Measurements from ENCODE around the gene PCNX4. TPM values are rescaled to one million over a fixed set of nuclear protein-coding genes. Genes with fewer than 3 reads are reported as not detected.

The PCNX4 gene
- total and polyA plus RNA-seq, 2 experiments from 2014 or later = 22.9 to 77.5 TPM

GRCh38 chr14:60175255-60175902 is 83.7 kb downstream of the PCNX4 start:
- no peaks in the 10 kb centered on the region for H3K36me3 ChIP-seq (ENCODE audit: insufficient read depth)
- no peaks in the 10 kb centered on the region for H3F3A ChIP-seq (replicated peaks; ENCODE audit: low read depth)
- H2AFZ ChIP-seq = peak overlapping the region; percentile 52; the same call in 1 of the 2 replicates
- H3K4me3 ChIP-seq = no peak overlapping the region
- no peak overlapping the region for H3K27ac Mint-ChIP-seq
- H3K36me3 Mint-ChIP-seq (ENCODE audit: low read depth) = no peaks in the 10 kb centered on the region
- H3K4me2 ChIP-seq = no peak overlapping the region
- no peaks in the 10 kb centered on the region for H4K20me1 ChIP-seq (replicated peaks; ENCODE audit: insufficient read depth)
- no peak for ATAC-seq
- no peak overlapping the region for H3K4me3 Mint-ChIP-seq
- H3K27ac ChIP-seq (ENCODE audit: low read depth) = no peak overlapping the region
- H3K4me1 ChIP-seq (ENCODE audit: insufficient read depth) = no peaks in the 10 kb centered on the region
- H3K9me3 Mint-ChIP-seq = peaks cover 11% of the 10 kb centered on the region; the same call in 2 of the 3 replicates
- no peaks in the 10 kb centered on the region for H3K27me3 ChIP-seq (ENCODE audit: insufficient read depth)
- no peaks in the 10 kb centered on the region for H3K79me2 ChIP-seq (replicated peaks; ENCODE audit: insufficient read depth)
- TF ChIP-seq CTCF (conservative IDR thresholded peaks at IDR 0.05; ENCODE audit: low read depth in 2 of 2) = no peak
- TF ChIP-seq JUNB (IDR thresholded peaks at IDR 0.05; ENCODE audit: unreplicated experiment) = no peak
- no peak for TF ChIP-seq NANOG (IDR thresholded peaks at IDR 0.05; ENCODE audit: borderline replicate concordance)
- TF ChIP-seq EZH2 (IDR thresholded peaks at IDR 0.05; ENCODE audit: low read depth, unreplicated experiment) = no peak
- no peak for TF ChIP-seq ZNF114 (CRISPR knock-in tag; IDR thresholded peaks at IDR 0.05)
- no peak for TF ChIP-seq STAT1 (IDR thresholded peaks at IDR 0.05; ENCODE audit: unreplicated experiment)
- H3K27me3 Mint-ChIP-seq (ENCODE audit: insufficient read depth, low read depth, poor library complexity) = no peaks in the 10 kb centered on the region
- H3K4me1 Mint-ChIP-seq = peaks cover 5% of the 10 kb centered on the region; the same call in 2 of the 3 replicates
- DNase-seq (ENCODE audit: low spot score) = no peak
- no peaks in the 10 kb centered on the region for H3K9me2 ChIP-seq (ENCODE audit: insufficient read depth)

GRCh38 chr14:60178164-60178563 is 86.4 kb downstream of the PCNX4 start:
- H2AFZ ChIP-seq = no peak overlapping the region
- H3K27me3 Mint-ChIP-seq (ENCODE audit: insufficient read depth, low read depth, poor library complexity) = no peaks in the 10 kb centered on the region
- TF ChIP-seq EZH2 (IDR thresholded peaks at IDR 0.05; ENCODE audit: low read depth, unreplicated experiment) (no peak), NANOG (IDR thresholded peaks at IDR 0.05; ENCODE audit: borderline replicate concordance) (no peak), ZNF331 (CRISPR knock-in tag; IDR thresholded peaks at IDR 0.05; ENCODE audit: low read depth) (no peak)

GRCh38 chr14:60178820-60179219 is 87.1 kb downstream of the PCNX4 start:
- ATAC-seq = no peak
- TF ChIP-seq STAT1 (IDR thresholded peaks at IDR 0.05; ENCODE audit: unreplicated experiment) (no peak), NANOG (IDR thresholded peaks at IDR 0.05; ENCODE audit: borderline replicate concordance) (no peak), CTCF (conservative IDR thresholded peaks at IDR 0.05; ENCODE audit: low read depth in 2 of 2) (no peak), ETS1 (IDR thresholded peaks at IDR 0.05) (no peak), ZNF114 (CRISPR knock-in tag; IDR thresholded peaks at IDR 0.05) (no peak)

More at GRCh38 chr14:60178164-60178563, 86.4 kb downstream of the PCNX4 start:
- DNase-seq (ENCODE audit: low spot score) = no peak
- no peak overlapping the region for H3K4me3 ChIP-seq
- no peaks in the 10 kb centered on the region for H3K36me3 ChIP-seq (ENCODE audit: insufficient read depth)
- no peaks in the 10 kb centered on the region for H4K20me1 ChIP-seq (replicated peaks; ENCODE audit: insufficient read depth)
- H3K79me2 ChIP-seq (replicated peaks; ENCODE audit: insufficient read depth) = no peaks in the 10 kb centered on the region
- peaks cover 3% of the 10 kb centered on the region; the same call in 1 of the 3 replicates for H3K9me3 Mint-ChIP-seq
- no peaks in the 10 kb centered on the region for H3K27me3 ChIP-seq (ENCODE audit: insufficient read depth)
- H3K4me1 ChIP-seq (ENCODE audit: insufficient read depth) = no peaks in the 10 kb centered on the region
- ATAC-seq = no peak
- no peak overlapping the region for H3K4me3 Mint-ChIP-seq
- no peaks in the 10 kb centered on the region for H3F3A ChIP-seq (replicated peaks; ENCODE audit: low read depth)
- no peak overlapping the region for H3K4me2 ChIP-seq
- no peaks in the 10 kb centered on the region for H3K9me2 ChIP-seq (ENCODE audit: insufficient read depth)
- H3K36me3 Mint-ChIP-seq (ENCODE audit: low read depth) = no peaks in the 10 kb centered on the region
- no peak overlapping the region for H3K27ac Mint-ChIP-seq
- H3K27ac ChIP-seq (ENCODE audit: low read depth) = no peak overlapping the region
- peaks cover 5% of the 10 kb centered on the region; the same call in 2 of the 3 replicates for H3K4me1 Mint-ChIP-seq

More at GRCh38 chr14:60178820-60179219, 87.1 kb downstream of the PCNX4 start:
- Histone ChIP-seq H3K9me2 (ENCODE audit: insufficient read depth) (no peaks in the 10 kb centered on the region), H3K27me3 (ENCODE audit: insufficient read depth) (no peaks in the 10 kb centered on the region), H3K27ac (ENCODE audit: low read depth) (no peak overlapping the region), H3K4me1 (ENCODE audit: insufficient read depth) (no peaks in the 10 kb centered on the region), H3K79me2 (replicated peaks; ENCODE audit: insufficient read depth) (no peaks in the 10 kb centered on the region), H3K36me3 (ENCODE audit: insufficient read depth) (no peaks in the 10 kb centered on the region), H3K4me2 (no peak overlapping the region), H4K20me1 (replicated peaks; ENCODE audit: insufficient read depth) (no peaks in the 10 kb centered on the region), H3F3A (replicated peaks; ENCODE audit: low read depth) (no peaks in the 10 kb centered on the region), H3K4me3 (no peak overlapping the region), H2AFZ (no peak overlapping the region)
- DNase-seq (ENCODE audit: low spot score) = no peak
- Mint-ChIP-seq H3K4me1 (peaks cover 5% of the 10 kb centered on the region; the same call in 2 of the 3 replicates), H3K27ac (no peak overlapping the region), H3K9me3 (peaks cover 3% of the 10 kb centered on the region; the same call in 1 of the 3 replicates), H3K27me3 (ENCODE audit: insufficient read depth, low read depth, poor library complexity) (no peaks in the 10 kb centered on the region), H3K36me3 (ENCODE audit: low read depth) (no peaks in the 10 kb centered on the region), H3K4me3 (no peak overlapping the region)
